ENCODE data around the gene PDE3B. TPM values are rescaled to one million over a fixed set of nuclear protein-coding genes. Genes with fewer than 3 reads are reported as not detected.

The PDE3B gene
- total and polyA plus RNA-seq, 2 of the 8 experiments (the other 6 are each of a cell fraction or from before 2014, with no cell fraction given): 2.7 to 10.9 TPM

GRCh38 chr11:14668731-14669301, 25.2 kb downstream of the PDE3B start:
- no peak for DNase-seq (ENCODE audit: low read depth in 1 of 2, low spot score in 2 of 2)
- Histone ChIP-seq H2BK15ac (ENCODE audit: low read length) (no peak overlapping the region), H3K18ac (ENCODE audit: extremely low read depth, low read length) (no peak overlapping the region), H4K91ac (replicated peaks; ENCODE audit: insufficient read length, low read length) (no peak overlapping the region), H3K79me2 (ENCODE audit: control insufficient read depth in 1 of 2, insufficient read depth in 2 of 2, low read length in 2 of 2) (0 out of 4 replicates have a peak, but pooled peaks cover 0 to 2% of the 10 kb centered on the region in 2 experiments), H4K5ac (ENCODE audit: insufficient read length, low read depth, low read length) (no peak overlapping the region), H3K27ac (ENCODE audit: low read depth, low read length) (no peak overlapping the region), H3K9ac (replicated peaks in 1 of 4; ENCODE audit: extremely low read depth in 1 of 4, low read depth in 3 of 4, low read length in 3 of 4) (no peak overlapping the region), H3K14ac (ENCODE audit: insufficient read length) (no peak overlapping the region), H3K27me3 (replicated peaks in 1 of 4; ENCODE audit: control insufficient read depth in 3 of 4, extremely low read depth in 1 of 4, insufficient read depth in 3 of 4, low read length in 3 of 4) (no peaks in the 10 kb centered on the region), H2AK5ac (ENCODE audit: low read depth, low read length) (no peak overlapping the region), H3K4me3 (ENCODE audit: extremely low read depth in 1 of 4, insufficient read depth in 2 of 4, low read depth in 3 of 4, low read length in 4 of 4) (no peak overlapping the region), H3K36me3 (ENCODE audit: control insufficient read depth in 2 of 4, insufficient read depth in 4 of 4, low read length in 3 of 4) (no peaks in the 10 kb centered on the region), H3K23me2 (ENCODE audit: low read depth, low read length) (no peaks in the 10 kb centered on the region), H2BK20ac (ENCODE audit: low read length) (no peak overlapping the region), H3K79me1 (ENCODE audit: low read depth, low read length) (no peaks in the 10 kb centered on the region), H2AFZ (ENCODE audit: low read length) (no peak overlapping the region), H3K23ac (ENCODE audit: insufficient read length) (no peak overlapping the region), H2BK5ac (ENCODE audit: low read depth, low read length) (no peak overlapping the region), H3K4ac (replicated peaks; ENCODE audit: insufficient read length, low read depth, low read length) (no peak overlapping the region), H2BK12ac (ENCODE audit: low read depth, low read length) (no peak overlapping the region), H4K8ac (ENCODE audit: extremely low read depth, insufficient read depth, low read length) (no peak overlapping the region), H3K4me1 (replicated peaks in 1 of 4; ENCODE audit: control insufficient read depth in 3 of 4, insufficient read depth in 4 of 4, low read length in 3 of 4) (no peaks in the 10 kb centered on the region), H3K56ac (replicated peaks; ENCODE audit: insufficient read length, low read depth, low read length) (no peak overlapping the region), H4K20me1 (replicated peaks in 1 of 2; ENCODE audit: control insufficient read depth in 1 of 2, insufficient read depth in 2 of 2, low read length in 2 of 2) (no peaks in the 10 kb centered on the region), H3K9me3 (ENCODE audit: insufficient read depth in 2 of 2, low read depth in 1 of 2, low read length in 1 of 2) (no peaks in the 10 kb centered on the region), H2BK120ac (replicated peaks; ENCODE audit: low read depth, low read length) (no peak overlapping the region), H3K4me2 (ENCODE audit: insufficient read depth in 1 of 2, low read depth in 2 of 2, low read length in 2 of 2) (no peak overlapping the region)
- 85% methylated on average over 6 of the region's 6 CpGs; no CpG with 5 or more reads in 1 of the 2 experiments for WGBS, 2 experiments (ENCODE audit: extremely low coverage in 1 of 2, insufficient coverage in 1 of 2, insufficient read length in 1 of 2, insufficient replicate concordance in 2 of 2, low coverage in 1 of 2, low lambda C conversion rate in 2 of 2, missing lambda C conversion rate in 1 of 2)
- ChIA-PET POLR2A (ENCODE audit: partially characterized antibody) (no interaction called here), CTCF (ENCODE audit: partially characterized antibody) (interaction anchor here (1.6 kb wide), 1 partner anchor 239 kb away, joined by 4 read pairs; no protein-coding TSS in a partner anchor)
- no peak for TF ChIP-seq CHD2 (IDR thresholded peaks at IDR 0.05; ENCODE audit: low read length)
- no peak for TF ChIP-seq NRF1 (IDR thresholded peaks at IDR 0.05; ENCODE audit: low read depth, low read length)
- TF ChIP-seq RBBP5 (IDR thresholded peaks at IDR 0.05; ENCODE audit: borderline replicate concordance, low read depth, low read length): no peak
- TF ChIP-seq CTCF (IDR thresholded peaks at IDR 0.05; ENCODE audit: control extremely low read depth in 1 of 3, insufficient read depth in 1 of 3, low read depth in 1 of 3, low read length in 3 of 3): no peak
- no peak for TF ChIP-seq YY1 (IDR thresholded peaks at IDR 0.05; ENCODE audit: low read depth, low read length)
- no peak for TF ChIP-seq SIRT6 (IDR thresholded peaks at IDR 0.05; ENCODE audit: low read length)
- no peak for TF ChIP-seq BRCA1 (IDR thresholded peaks at IDR 0.05; ENCODE audit: low read depth, low read length)
- TF ChIP-seq ATF3 (IDR thresholded peaks at IDR 0.05; ENCODE audit: insufficient read depth, low read depth, low read length): no peak
- no peak for TF ChIP-seq ATF2 (IDR thresholded peaks at IDR 0.05; ENCODE audit: low read length)
- no peak for FAIRE-seq

All from H1 (cell line).